Karpas-422 (cell line): ENCODE measurements around the gene STK32B. TPM values are rescaled to one million over a fixed set of nuclear protein-coding genes. Genes with fewer than 3 reads are reported as not detected.

ENCODE experiments used
- DNase-seq: peaks from one replicate; pipeline ENCODE4 v3.0.0-alpha.2; 2015
- H2AFZ ChIP-seq: fragments of 200-600 bp; sonication (generic); 2 replicates; pipeline ENCODE4 v1.6.1; 2014; ENCODE audit warnings: antibody characterized with exemption, low read length, mixed read lengths
- H3K27ac ChIP-seq: fragments of 200-600 bp; sonication (generic); 2 replicates; pipeline ENCODE4 v1.5.1; 2014; ENCODE audit warnings: mild to moderate bottlenecking, low read length, moderate library complexity
- H3K27me3 ChIP-seq: fragments of 200-600 bp; sonication (generic); 2 replicates; pipeline ENCODE4 v1.6.1; 2014; ENCODE audit warnings: low read length, mixed read lengths
- H3K36me3 ChIP-seq: fragments of 200-600 bp; sonication (generic); 2 replicates; pipeline ENCODE4 v1.6.1; 2014; ENCODE audit warnings: low read length, mixed read lengths; ENCODE audit not compliant: insufficient read depth
- H3K4me1 ChIP-seq: fragments of 200-600 bp; sonication (generic); 2 replicates; pipeline ENCODE4 v1.6.1; 2014; ENCODE audit warnings: mild to moderate bottlenecking, low read length, mixed read lengths
- H3K4me2 ChIP-seq: fragments of 200-600 bp; sonication (generic); 2 replicates; pipeline ENCODE4 v1.6.1; 2014; ENCODE audit warnings: low read length, low read depth, mild to moderate bottlenecking; ENCODE audit not compliant: poor library complexity, severe bottlenecking
- H3K4me3 ChIP-seq: fragments of 200-600 bp; sonication (generic); 2 replicates; pipeline ENCODE4 v1.5.1; 2014; ENCODE audit warnings: mild to moderate bottlenecking, antibody characterized with exemption, low read length, mixed read lengths
- H3K79me2 ChIP-seq: fragments of 200-600 bp; sonication (generic); 2 replicates; pipeline ENCODE4 v1.6.1; 2014; ENCODE audit warnings: mild to moderate bottlenecking, low read length, mixed read lengths
- H3K9ac ChIP-seq: fragments of 200-600 bp; sonication (generic); 2 replicates; pipeline ENCODE4 v1.6.0; 2014; ENCODE audit warnings: low read length
- H3K9me2 ChIP-seq: fragments of 200-600 bp; sonication (generic), shearing (Covaris generic); replicated peaks from 2 replicates; pipeline ENCODE4 v1.6.0; 2014; ENCODE audit warnings: mild to moderate bottlenecking, low read length, moderate library complexity; ENCODE audit not compliant: insufficient read depth
- H3K9me3 ChIP-seq: fragments of 300-700, 200-600 bp; sonication (generic); 2 replicates; pipeline ENCODE4 v1.6.1; 2014; ENCODE audit warnings: low read length, mixed read lengths
- H4K20me1 ChIP-seq: fragments of 200-600 bp; sonication (generic); 2 replicates; pipeline ENCODE4 v1.6.1; 2014; ENCODE audit warnings: mild to moderate bottlenecking, antibody characterized with exemption, low read length, low read depth; ENCODE audit not compliant: insufficient read depth
- total RNA-seq: library from RNA; depleted of rRNA; stranded (reverse); fragments of >200 nt; shearing (Covaris generic); gene quantifications from 2 replicates; pipeline ENCODE4 v1.2.3, GENCODE V29; 2014; ENCODE audit warnings: low replicate concordance

The STK32B gene
- total RNA-seq, 1 experiment from 2014 or later: not detected

GRCh38 chr4:5033281-5033841, 17.9 kb upstream of the STK32B start:
- Histone ChIP-seq H3K9me3 (no peaks in the 10 kb centered on the region), H2AFZ (no peak overlapping the region), H3K9me2 (no peaks in the 10 kb centered on the region), H3K27ac (no peak overlapping the region), H3K27me3 (no peaks in the 10 kb centered on the region), H3K9ac (no peak overlapping the region), H3K79me2 (no peaks in the 10 kb centered on the region), H3K36me3 (no peaks in the 10 kb centered on the region), H3K4me3 (no peak overlapping the region), H3K4me2 (no peak overlapping the region), H3K4me1 (peaks cover 6% of the 10 kb centered on the region), H4K20me1 (no peaks in the 10 kb centered on the region)
- DNase-seq: no peak

DNA sequence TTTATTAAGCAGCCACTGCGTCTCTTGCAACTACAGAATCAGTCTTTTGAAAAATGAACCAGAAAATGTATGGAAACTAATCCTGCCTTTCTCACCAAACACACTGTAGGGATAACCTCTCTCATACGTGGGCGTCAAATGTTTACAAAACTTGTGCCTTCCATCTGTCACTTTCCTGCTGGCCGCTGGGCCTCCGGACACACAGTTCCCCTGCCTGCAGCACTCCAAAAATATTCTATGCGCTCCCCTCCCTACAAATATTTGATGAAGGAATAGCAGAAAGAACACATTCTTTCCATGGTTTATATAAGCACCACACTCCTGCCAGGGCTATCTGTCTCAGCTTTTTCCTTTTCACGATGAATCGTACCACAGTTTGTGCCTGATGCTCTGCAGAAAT, 17.1 kb upstream of the STK32B start:
- H3K4me1 ChIP-seq: peaks cover 6% of the 10 kb centered on the region
- H3K36me3 ChIP-seq: no peaks in the 10 kb centered on the region
- no peaks in the 10 kb centered on the region for H4K20me1 ChIP-seq
- no peaks in the 10 kb centered on the region for H3K79me2 ChIP-seq
- H3K9me3 ChIP-seq: no peaks in the 10 kb centered on the region
- H2AFZ ChIP-seq: no peak overlapping the region
- H3K27ac ChIP-seq: no peak overlapping the region
- H3K9me2 ChIP-seq: no peaks in the 10 kb centered on the region
- no peak overlapping the region for H3K9ac ChIP-seq
- no peak overlapping the region for H3K4me3 ChIP-seq
- no peaks in the 10 kb centered on the region for H3K27me3 ChIP-seq
- DNase-seq: no peak
- H3K4me2 ChIP-seq: no peak overlapping the region

- H3K27ac ChIP-seq: no peak overlapping the region
- DNase-seq: peak; percentile 42
- H2AFZ ChIP-seq: no peak overlapping the region
- H3K4me2 ChIP-seq: no peak overlapping the region
- no peaks in the 10 kb centered on the region for H4K20me1 ChIP-seq
- no peaks in the 10 kb centered on the region for H3K27me3 ChIP-seq
- no peaks in the 10 kb centered on the region for H3K36me3 ChIP-seq
- H3K9me3 ChIP-seq: no peaks in the 10 kb centered on the region
- H3K4me1 ChIP-seq: peaks cover 9% of the 10 kb centered on the region
- H3K79me2 ChIP-seq: no peaks in the 10 kb centered on the region
- no peaks in the 10 kb centered on the region for H3K9me2 ChIP-seq
- no peak overlapping the region for H3K9ac ChIP-seq
- no peak overlapping the region for H3K4me3 ChIP-seq
Observed at GRCh38 chr4:5036239-5036638, 15.0 kb upstream of the STK32B start.

DNA sequence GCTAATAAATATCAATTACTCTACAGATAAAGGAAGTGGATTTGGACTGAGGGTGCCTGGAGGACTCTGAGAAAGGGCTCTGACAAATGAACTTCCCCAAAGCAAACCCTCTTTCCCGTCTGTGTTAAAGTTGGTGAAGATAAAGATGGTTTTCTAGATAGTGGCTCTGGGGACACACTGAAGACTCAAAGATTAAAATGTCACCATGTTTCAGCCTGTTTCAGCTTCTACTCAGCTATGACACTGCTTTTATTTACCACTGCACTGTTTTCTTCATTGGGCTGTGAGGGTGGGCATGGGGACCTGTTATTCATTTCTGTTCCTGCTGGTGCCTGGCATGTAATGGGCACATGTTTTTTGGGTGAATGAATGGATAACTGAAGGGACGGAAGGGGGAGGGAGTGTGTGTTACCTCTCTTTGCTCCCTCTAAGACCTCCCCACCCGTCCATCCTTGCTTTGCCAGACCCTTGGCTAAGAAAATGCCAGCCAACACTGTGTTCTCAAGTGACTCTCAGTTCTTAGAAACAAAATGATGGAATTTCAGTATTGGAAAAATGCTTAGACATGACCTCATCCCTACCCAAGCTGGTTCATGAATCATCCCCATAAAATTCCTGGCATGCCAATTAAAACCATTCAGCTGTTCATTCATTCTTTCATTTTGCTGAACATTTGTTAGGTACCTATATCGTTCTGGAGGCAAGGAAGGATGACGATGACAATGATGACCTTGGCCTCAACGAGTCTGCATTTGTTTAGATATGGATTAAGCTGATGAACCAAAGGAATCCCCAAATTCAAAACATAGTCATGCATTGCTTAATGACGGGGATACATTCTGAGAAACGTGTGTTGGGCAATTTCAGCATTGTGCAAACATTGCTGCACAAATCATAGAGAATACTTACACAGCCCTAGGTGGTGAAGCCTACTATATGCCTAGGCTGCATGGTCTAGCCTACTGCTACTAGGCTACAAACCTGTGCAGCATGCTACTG, 13.4 kb upstream of the STK32B start:
- H3K27ac ChIP-seq: no peak overlapping the region
- peaks cover 11% of the 10 kb centered on the region for H3K4me1 ChIP-seq
- H3K9me2 ChIP-seq: no peaks in the 10 kb centered on the region
- H3K36me3 ChIP-seq: no peaks in the 10 kb centered on the region
- H3K79me2 ChIP-seq: no peaks in the 10 kb centered on the region
- H3K4me3 ChIP-seq: no peak overlapping the region
- DNase-seq: no peak
- no peak overlapping the region for H2AFZ ChIP-seq
- H3K4me2 ChIP-seq: no peak overlapping the region
- H3K9ac ChIP-seq: no peak overlapping the region
- H3K27me3 ChIP-seq: no peaks in the 10 kb centered on the region
- no peaks in the 10 kb centered on the region for H3K9me3 ChIP-seq
- H4K20me1 ChIP-seq: no peaks in the 10 kb centered on the region

DNA sequence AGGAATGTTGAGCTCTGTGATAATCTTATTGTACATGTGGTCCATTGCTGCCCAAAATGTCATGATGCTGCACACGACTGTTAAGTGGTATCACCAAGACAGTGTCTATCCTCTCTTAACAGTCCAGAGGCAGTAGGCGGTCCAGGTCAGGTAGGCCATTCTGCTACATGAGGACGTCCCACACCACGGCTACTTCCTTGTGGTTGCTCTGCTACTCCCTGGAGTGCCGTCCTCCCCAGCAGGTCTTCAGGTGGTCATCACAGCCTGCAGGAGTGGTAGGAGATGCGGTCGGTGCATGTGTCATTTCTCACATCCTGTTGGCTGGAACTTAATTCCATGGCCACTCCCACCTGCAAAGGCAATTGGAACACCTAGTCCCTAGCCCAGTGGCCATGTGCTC, 11.5 kb upstream of the STK32B start:
- Histone ChIP-seq H3K27ac (no peak overlapping the region), H4K20me1 (no peaks in the 10 kb centered on the region), H3K9me3 (no peaks in the 10 kb centered on the region), H3K9ac (no peak overlapping the region), H3K79me2 (no peaks in the 10 kb centered on the region), H3K9me2 (no peaks in the 10 kb centered on the region), H3K36me3 (no peaks in the 10 kb centered on the region), H2AFZ (no peak overlapping the region), H3K4me1 (peaks cover 11% of the 10 kb centered on the region), H3K4me3 (no peak overlapping the region), H3K4me2 (no peak overlapping the region), H3K27me3 (no peaks in the 10 kb centered on the region; the same call in 1 of the 2 replicates)
- DNase-seq: no peak

DNA sequence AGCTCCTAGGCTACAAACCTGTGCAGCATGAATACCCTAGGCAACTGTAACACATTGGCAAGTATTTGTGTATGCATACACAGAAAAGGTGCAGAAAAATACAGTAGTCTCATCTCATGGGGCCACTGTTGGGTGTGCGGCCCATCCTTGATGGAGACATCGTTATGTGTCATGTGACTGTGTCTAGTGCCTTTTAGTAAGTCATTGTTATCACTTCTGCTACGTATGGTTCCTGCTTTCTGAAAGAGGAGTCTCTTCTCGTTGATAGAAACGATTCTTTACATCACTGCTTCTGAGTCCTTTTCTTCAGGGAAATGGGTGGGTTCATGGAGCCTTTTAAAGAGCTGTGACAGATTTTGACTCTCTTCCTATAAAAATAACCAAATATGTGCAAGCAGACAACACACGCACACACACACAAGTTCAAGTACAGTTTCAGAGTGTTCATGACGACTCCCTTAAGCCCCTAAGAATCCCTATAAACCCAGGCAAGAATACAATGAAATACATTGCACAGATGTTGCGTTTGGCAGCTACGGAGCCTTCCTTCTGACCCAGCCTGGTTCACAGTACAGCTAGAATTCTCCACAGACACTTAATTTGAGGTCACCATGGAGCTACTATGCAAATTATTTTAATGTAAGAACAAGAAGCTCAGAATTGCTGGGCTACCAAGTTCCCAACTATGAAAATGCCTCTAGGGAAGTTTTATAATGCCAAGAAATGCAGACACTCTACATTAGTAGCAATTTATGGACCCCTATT, 10.2 kb upstream of the STK32B start:
- Histone ChIP-seq H3K27me3 (no peaks in the 10 kb centered on the region; the same call in 1 of the 2 replicates), H3K79me2 (no peaks in the 10 kb centered on the region), H3K9ac (no peak overlapping the region), H3K4me2 (no peak overlapping the region), H3K4me1 (peaks cover 10% of the 10 kb centered on the region), H3K9me2 (no peaks in the 10 kb centered on the region), H3K36me3 (no peaks in the 10 kb centered on the region), H4K20me1 (no peaks in the 10 kb centered on the region), H2AFZ (no peak overlapping the region), H3K27ac (no peak overlapping the region), H3K4me3 (no peak overlapping the region), H3K9me3 (no peaks in the 10 kb centered on the region)
- no peak for DNase-seq

DNA sequence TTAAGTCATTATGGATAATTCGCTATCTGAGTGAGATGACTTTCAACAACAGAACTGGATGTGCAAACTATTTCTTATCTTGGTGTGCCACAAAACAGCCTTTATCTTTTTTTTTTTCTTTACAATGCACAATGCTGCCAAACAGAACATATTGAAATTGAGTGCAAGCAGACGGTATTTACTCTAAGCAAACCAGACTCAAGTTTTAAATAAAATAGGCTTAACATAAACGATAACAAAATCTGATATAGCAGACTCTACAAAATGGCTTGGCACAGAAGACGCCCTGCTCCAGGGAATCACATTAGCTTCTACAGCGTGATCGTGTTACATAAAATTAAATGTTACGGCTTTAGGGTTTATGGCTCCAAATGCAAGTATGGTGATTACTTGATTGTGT, 9.6 kb upstream of the STK32B start:
- no peak for DNase-seq
- Histone ChIP-seq H3K27ac (no peak overlapping the region), H4K20me1 (no peaks in the 10 kb centered on the region), H3K36me3 (no peaks in the 10 kb centered on the region), H3K79me2 (no peaks in the 10 kb centered on the region), H3K27me3 (no peaks in the 10 kb centered on the region; the same call in 1 of the 2 replicates), H3K4me3 (no peak overlapping the region), H3K4me2 (no peak overlapping the region), H3K9me3 (no peaks in the 10 kb centered on the region), H3K4me1 (peaks cover 6% of the 10 kb centered on the region; the same call in 1 of the 2 replicates), H2AFZ (no peak overlapping the region), H3K9ac (no peak overlapping the region), H3K9me2 (no peaks in the 10 kb centered on the region)

GRCh38 chr4:5043579-5043978, 7.7 kb upstream of the STK32B start:
- Histone ChIP-seq H3K4me3 (no peak overlapping the region), H3K79me2 (no peaks in the 10 kb centered on the region), H3K4me1 (peaks cover 6% of the 10 kb centered on the region; the same call in 1 of the 2 replicates), H3K36me3 (no peaks in the 10 kb centered on the region), H2AFZ (no peak overlapping the region), H3K27me3 (no peaks in the 10 kb centered on the region; the same call in 1 of the 2 replicates), H3K27ac (no peak overlapping the region), H3K9ac (no peak overlapping the region), H4K20me1 (no peaks in the 10 kb centered on the region), H3K9me2 (no peaks in the 10 kb centered on the region), H3K9me3 (no peaks in the 10 kb centered on the region), H3K4me2 (no peak overlapping the region)
- no peak for DNase-seq
